NCI-H146 treated with DMSO at 0.1 percent for 48 hours (cell line): ENCODE data around the gene BCOR.

Experiments
- DNase-seq: peaks from one replicate; lab custom pipeline; 2025; ENCODE audit not compliant: unreplicated experiment; lab: John Stamatoyannopoulos, UW

Gene BCOR

DNA sequence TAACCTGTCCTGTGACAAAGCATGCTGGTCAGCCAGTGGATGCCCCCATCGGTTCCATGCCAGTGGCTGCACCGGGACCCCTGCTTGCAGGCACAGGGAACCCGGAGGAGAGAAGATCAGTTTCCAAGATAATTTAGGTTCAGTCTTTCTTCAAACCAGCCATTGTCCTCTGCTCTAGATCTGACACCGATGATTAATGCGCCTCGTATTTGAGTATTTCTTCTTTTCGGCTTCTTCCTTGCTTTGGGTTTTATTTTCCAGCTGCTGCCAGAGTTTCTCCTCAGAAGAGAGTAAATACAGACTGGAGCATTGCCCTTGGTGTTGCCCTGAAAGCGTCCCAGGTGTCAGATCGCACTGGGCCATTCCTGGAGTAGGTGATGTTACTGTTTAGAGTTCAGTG, 19.2 kb upstream of the BCOR start:
- DNase-seq, result no peak

DNA sequence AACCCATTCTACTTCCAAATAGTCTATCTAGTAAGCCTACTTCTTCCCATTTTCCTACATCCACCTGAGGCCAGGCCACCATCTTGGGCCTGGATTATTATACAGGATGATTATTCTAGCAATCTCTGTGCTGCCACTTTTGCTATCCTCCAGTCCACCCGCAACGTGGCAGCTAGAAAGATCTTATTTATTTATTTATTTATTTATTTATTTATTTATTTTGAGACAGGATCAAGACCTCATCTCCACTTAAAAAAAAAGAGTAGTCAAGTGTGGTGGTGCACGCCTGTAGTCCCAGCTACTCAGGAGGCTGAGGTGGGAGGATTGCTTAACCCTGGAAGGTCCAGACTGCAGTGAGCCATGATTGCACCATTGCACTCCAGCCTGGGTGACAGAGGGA, 15.2 kb upstream of the BCOR start:
- no peak for DNase-seq

DNA sequence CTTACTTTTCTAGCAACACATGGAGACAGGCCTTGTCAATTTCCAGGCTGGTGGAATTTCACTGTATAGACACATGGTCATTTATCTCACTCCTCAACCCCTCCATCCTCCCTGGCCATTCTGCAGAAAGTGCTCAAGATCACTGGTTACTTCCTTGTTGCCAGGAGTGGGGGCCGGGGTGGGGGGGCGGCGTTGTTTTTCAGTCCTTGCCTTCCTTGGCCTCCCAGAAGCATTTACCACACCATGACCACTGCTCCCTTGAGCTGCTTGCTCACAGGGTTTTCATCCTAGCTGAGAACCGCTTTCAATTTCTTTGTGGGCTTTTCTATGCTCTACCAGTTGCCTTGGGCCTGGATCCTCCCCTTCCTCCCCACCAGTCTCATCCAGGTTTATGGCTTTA, 14.1 kb upstream of the BCOR start:
- no peak for DNase-seq

DNA sequence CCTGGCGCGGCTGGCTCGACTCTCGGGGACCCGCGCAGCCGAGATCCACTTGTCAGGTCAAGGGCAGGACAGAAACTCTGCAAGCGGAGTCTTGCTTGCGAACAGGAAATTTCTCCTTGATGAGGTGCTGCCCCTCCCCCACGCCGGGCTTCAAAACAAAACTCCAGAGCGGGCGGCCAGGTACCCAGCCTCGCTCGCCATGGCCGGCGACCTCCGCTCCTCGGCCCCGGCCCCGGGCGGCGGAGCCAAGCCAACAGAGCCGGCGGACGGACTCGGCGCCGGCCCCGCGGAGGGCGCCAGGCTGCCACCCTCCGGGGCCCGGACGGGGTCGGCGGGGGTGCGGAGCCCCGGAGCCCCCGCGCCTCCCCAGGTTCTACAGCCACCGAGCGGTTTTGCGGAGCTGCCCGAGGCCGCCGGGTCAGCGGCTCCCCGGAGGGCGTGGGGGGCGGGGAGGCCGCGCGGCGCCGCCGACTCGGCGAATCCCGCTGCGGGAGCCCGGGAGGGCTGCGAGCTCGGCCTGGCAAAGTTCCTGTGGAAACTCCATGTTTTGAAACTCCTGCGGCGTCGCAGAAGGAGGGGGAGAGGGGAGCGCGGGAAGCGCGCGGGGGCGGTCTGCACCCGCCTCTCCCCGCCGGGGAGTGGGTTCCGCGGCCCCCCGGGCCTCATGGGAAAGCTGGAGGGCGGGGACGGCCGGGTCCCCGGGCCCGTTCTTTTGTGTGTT, 11.7 kb upstream of the BCOR start:
- DNase-seq, result peak; percentile 22

DNA sequence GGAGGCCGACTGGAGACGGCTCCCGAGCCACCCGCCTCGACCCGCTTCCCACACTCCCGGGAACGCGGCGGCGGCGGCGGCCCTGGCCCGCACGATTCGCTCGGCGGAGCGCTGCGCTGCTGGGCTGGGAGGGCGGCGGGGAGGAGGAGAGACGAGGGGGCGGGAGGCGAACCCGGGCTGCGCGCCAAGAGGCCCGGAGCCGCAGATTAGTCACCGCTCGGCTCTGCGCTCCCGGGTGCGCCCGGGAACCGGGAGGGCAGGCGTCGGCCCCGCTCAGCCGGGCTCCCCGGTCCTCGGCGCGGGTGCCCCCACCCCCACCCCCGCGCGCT, 11.2 kb upstream of the BCOR start:
- peak; percentile 26 for DNase-seq

DNA sequence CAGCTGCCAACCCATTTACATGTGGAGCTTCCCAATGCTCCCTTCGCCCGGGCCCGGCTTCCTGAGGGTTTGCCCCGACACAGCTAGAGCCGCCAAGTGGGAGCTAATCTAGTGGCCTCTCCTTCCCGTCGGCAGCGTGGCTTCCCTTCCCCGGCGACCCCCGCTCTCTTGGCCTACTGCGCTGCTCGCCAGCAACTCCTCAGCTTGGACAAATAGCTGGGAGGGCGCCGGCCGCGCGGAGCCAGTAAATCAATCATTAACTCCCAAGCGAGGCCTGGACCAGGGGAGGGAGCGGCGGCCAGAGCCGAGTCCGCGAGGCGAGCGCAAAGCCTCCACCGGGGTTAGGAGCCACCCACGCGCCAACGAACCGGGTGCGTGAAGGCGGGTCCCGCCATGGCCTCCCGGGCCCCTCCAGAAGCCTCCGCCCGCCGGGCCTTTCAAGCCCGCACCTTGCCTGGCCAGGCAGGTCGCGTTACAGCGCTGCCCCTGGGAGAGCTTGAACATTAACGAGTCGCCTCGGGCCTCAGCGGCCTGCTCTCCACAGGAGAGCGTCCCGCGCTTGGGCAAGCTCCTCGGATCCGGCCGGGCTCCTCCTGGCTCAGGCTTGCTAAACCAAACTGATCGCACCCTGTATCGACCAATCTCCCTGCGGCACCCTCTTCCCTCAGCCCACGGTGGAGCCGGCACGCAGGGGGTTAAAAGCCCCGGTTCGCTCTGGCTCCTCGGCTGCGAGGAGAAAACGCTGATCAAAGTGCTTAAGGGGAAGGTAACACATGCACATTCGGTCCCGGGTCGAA, 10.6 kb upstream of the BCOR start:
- peak; percentile 28 for DNase-seq

DNA sequence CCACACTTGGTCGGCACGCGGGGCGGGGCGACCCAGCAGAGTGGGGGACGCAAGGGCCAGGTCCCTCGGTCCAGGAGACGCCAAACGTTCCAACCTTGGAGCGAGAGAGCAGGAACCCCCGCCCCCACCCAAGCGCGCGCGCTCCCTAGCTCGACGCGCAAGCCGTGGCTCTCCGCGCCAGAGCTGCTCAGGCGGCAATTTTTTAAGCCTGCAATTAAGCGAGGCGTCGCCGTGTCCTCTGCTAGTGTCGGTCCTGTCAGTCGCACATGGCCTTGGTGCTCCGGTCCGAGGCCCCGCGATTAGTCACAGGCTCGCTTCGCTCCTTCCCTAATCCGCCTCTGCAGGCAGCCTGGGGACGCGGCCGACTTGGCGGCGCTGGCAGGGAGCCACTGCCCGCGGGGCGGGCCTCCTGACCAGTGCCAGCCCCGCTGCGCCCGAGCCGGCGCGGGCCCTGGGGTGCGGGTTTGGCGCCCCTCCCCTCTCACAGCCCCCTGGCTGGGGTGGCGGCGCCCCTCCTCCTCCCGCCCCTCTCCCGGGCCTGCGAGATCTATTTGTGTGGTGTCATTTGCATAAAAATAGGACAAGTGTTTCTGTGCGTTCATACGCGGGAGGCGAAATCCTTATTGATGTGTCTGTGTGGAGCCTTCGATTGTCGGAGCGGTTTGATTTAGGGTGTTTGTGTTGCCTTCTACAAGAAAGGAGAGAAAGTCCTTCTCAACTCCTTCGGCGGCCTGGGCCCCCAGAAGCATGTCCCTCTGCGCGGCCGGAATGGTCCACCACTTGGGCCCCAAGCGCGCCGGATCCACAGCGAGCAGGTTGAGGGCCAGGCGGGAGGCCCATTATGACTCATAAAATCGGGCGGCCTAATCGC, 9.8 kb upstream of the BCOR start:
- peak; percentile 25 for DNase-seq

DNA sequence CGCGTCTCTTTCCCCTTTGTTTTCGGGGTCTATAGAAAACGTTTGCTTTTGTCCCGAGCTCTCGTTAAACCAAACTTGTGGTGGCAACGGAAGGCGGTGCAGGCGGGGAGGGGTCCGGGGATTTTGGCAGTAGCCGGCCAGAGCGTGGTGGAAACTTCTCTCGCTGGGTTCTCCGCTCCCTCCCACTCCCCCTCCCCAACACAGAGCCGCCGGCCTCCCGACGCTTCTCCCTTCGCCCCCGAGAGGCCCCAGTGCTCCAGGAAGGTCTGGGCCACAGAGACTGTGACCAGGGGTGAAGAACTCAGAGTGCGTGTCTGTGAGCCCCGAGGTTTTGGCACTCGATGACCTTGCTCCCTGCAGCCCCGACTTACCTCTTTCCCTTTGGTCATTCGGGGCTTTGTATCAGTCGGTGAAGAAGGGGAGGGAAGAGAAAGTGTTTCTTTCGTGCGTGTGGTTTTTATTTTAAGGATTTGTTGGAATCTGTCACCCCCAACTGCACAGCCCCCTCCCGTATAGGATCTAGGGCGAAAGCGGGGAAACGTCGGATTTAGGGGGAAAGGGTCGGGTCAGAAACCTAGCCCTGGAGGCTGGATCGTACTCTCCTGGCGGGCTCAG, 9.0 kb upstream of the BCOR start:
- no peak for DNase-seq

DNA sequence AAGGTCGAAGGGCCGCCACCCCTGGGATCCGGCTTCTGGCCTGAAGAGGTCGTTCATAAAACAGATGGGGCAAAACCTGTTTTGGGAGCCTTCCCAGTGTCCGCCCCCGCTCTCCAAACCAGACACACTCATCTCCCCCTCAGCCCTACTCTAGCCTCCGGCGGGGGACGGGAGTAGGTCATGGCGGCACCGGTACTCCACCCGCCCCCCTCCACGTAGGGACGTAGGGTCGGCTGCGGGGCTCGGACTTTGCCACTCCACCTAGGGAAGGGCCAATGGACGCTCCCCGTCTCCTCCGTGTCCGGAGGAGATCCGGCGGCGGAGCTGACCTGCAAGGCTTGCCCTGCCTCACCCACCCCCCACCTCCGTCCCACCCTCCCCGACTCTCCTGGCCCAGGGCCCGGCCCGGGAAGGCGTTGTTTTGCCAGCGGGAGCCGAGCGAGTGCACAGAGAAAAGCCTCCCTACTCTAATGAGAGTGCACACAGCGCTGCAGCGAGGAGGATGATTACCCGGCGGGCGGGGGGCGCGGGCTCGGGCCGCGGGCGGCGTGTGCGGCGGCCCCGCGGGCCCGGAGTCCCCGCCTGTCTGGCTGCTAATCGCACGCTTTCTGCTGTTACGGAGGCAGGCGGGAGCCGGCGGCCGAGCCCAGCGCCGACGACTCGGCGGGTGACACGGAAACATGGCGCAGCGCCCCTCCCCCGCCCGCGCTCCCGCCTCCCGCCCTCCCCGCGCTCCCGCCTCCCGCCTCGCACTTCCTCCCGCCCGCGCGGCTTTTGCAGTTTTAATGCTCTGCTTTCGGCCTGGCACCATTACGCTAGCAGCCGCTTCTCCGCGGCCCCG, 8.3 kb upstream of the BCOR start:
- peak; percentile 68 for DNase-seq

DNA sequence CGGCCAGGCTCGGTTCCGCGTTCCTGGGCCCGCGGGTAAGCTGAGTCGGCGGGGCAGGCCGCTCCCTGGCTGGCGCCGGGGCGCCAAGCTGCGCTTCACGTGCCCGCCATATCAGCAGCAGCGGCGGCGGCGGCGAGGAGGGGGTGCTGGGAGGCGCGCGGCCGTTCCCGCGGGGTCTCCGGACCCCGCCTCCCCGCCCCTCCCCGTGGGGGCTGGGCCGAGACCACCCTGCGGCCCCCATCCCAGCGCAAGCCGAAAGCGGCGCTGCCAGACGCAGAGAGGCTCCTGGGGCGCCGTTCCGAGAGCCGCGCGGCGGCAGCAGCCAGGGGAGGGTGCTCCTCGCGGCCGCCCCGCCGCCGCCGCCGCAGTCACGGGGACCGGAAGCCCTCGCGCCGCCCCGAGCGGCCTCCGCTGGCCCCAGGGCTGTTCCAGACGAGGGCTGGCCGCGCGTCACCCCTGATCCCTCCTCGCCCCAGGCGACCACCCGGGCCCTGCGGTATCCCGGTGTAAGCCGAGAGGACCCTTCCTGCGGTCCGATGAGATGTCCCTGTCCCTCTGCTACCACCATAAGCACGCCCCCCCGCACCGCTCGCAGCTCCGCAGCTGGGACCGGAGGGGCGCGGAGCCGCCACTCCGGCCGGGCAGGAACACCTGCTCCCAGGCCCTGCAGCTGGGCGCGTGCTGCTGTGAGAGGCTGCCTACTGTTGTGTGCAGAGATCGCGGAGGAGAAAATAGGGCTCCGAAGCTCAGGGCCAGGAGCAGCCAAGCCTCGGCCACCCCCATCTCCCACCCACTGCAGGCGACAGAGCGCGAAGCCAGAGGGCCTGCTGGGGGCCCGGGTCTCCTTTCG, 7.5 kb upstream of the BCOR start:
- DNase-seq, result no peak

DNA sequence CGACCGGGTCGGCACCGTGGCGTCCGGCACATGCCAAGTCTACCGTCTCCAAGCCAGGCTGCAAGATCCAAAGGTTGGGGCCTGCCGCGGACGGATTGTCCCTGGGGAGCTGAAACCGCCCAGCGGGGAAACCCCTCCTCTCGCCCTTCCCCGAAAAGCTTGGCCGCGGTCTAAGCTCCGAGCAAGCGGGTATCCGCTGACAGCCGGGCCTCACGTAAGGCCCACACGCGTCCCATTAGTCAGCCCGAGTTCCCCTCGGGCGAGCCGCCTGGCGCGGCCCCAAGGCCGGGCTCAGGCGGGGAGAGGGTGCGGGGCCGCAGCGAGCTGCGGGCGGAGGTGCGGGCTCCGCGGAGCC, 6.8 kb upstream of the BCOR start:
- DNase-seq, result no peak

DNA sequence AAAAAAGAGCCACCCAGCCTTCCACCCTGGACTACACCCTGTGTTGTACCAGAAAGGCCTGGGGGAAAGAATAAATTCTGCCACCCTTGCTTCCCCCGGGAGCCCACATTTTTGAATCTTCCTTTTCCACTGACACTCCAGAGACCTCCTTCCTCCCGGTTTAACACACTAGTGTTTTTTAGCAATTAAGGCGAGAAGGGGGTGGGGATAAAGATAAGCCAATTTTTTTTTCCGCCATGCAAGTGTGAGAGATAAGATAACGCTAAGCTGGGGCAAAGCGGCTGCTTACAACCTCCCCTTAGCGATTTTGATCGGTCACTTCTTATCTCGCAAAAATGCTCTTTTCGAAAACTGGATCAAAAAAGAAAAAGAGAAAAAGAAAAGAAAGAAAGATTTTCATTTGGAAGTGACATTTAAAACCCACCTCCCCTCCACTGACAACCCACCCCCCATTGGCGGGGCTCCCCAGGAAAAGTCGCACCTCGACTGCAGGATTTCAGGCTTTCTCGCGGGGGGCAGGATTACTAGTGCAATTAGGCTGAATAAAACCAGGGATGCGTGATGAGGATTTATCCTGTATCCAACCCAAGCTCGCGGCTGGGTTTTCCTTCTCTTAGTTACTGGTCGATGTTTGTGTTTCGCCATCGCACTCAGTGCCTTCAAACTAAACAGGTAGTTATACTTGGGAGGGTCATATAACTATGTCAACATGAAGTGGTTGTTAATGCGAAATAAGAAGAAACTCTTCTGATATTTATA, 6.0 kb upstream of the BCOR start:
- DNase-seq, result no peak

DNA sequence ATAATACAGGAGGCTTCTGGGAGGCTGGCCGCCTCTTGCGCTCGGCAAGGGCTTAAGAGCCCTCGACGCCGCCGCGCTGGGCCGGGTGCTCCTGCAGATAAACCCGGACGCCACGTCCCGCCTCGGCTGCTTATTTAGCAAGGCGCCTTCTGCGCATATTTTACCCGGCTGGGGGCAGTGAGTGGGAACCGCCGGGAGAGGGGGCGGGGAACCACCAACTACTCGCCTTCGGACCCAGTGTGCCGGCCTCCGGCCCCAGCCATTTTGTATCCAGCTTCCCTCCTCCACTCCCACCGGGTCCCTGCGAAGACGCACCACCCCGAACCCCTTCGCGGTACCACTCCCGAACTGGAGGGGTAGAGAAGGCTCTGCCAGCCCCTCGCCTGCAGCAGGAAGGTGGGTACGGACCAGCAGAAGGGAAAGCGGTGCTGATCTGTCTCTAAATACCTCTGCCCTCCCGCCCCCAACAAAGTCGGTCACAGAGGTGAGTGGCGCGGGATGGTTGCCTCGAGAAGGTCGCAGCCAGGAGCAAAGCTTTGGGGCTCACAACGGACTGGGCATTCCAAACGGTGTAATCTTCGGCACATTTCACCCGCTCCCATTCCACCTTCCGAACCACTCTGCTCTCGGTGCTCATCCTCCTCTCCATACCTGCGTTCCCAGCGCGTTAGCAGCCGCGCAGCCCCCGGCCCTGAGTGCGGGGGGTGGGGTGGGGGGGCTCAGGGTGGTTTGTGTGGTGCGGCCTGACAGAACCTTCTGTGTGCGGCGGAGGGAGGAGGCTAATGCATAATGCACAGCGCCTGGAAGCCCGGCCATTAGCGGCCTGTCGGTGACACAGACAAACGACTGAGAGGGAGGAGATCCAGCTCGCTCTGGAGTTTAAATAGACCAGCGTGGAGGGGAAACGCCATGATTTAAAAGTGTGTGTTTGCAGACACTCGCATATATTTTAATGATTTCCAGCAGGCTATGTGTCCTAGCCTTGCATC, 4.9 kb upstream of the BCOR start:
- no peak for DNase-seq

DNA sequence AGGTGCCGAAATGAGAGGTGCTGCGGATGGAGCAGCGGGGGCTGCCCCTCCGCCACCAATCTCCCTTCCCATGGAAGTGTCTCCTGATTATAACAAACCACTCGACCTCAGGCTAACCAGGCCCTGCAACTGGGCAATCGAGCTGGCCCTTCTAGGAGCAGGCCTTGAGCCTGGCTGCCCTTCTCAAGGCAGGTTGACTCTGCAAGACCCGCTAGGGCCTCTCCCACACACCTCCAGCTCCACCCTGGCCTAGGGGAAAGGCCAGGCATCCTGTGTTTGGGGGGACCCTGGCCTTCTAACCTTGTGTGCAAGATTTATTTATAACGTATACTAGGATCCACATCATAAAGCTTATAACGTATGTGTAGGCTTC, 3.7 kb upstream of the BCOR start:
- DNase-seq, result no peak

DNA sequence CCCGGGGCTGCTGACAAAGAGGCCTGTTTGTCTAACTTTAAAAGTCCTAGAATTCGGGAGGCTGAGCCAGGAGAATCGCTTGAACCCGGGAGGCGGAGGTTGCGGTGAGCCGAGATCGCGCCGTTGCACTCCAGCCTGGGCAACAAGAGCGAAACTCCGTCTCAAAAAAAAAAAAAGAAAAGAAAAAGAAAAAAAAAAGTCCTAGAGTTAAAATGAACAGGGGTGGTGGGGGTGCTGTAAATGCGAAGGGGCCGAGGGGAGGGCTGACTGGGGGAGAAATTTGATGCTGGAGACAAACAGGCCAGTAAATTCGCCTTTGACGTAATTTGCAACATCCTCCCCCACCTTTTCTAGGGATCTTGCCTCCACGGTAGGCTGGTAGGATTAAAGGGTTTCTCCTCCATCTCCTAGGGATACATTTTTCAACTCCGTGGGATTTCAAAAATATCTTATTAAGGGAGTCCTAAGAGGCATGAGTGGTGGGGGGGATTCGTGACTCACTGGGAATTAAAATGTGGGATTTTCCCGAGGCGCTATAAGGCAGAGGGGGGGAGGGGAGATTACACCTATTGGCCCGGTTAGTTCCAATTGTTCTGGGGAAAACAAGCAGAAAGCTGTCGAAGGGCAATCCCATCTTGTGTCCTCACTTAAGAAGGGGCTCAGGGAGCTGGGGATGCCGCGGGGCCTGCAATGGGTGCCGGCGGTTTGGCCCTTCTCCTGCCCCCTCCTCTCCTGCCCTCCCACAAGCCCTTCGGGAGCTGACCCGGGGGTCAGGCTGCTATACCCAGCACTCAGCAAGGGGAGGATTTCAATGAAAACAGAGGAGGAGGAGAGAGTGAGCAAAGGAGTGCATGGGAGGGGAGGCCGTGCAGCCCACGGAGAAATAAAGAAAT, 3.0 kb upstream of the BCOR start:
- DNase-seq, result no peak

DNA sequence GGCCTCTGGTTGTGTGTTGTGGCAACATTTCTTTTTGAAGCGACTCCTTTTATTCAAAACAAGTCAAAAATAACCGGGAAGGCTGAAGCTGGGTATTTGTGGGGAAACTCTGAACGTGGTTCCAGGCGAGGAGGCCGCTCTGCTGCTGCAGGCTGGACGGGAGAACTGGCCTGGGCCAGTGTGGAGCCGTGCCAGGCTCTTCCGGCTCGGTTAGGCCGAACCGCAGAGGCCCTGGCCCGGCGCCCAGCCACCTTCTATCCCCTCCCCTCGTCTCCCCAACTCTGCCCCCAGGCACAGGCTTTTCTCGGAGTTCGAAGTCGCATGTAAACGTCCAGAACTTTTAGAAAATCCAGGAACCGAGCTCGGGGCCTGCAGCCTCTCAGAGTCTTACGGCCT, 2.4 kb upstream of the BCOR start:
- no peak for DNase-seq
